ENCODE measurements around the gene TMOD1. TPM values are rescaled to one million over a fixed set of nuclear protein-coding genes. Genes with fewer than 3 reads are reported as not detected.

Gene TMOD1
- total RNA-seq, 1 donor from 2014 or later: 0.49 TPM

DNA sequence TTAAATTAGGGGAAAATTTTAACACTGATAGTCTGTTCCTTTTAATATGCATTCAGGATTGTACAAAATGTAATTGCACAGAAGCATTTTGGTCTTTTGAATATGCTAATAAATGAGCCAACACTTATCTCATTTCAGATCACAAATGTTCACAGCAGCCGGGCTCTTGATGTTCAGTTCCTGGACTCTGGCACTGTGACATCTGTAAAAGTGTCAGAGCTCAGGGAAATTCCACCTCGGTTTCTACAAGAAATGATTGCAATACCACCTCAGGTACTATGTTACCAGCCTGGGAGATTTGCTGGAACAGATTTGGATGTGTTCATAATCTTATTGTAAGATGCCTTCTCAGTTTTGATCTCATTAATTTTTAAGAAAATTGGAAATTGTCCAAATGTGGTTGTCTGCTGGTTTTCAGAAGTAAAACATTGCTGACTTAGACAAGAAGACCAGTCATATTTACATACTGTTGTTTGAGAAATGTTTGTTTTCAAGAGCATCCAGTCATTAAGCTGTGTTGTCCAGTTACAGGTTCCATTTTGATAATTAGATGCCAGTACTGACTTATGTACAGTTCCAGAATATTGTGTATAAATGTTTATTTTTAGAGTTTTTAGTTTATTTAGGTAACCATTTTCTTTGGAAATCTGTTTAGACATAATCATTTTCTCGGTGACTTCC is 23.0 kb upstream of the TMOD1 start:
- Mint-ChIP-seq H3K9me3 (no peaks in the 10 kb centered on the region), H3K4me1 (no peaks in the 10 kb centered on the region), H3K27me3 (ENCODE audit: low read depth) (no peaks in the 10 kb centered on the region)

DNA sequence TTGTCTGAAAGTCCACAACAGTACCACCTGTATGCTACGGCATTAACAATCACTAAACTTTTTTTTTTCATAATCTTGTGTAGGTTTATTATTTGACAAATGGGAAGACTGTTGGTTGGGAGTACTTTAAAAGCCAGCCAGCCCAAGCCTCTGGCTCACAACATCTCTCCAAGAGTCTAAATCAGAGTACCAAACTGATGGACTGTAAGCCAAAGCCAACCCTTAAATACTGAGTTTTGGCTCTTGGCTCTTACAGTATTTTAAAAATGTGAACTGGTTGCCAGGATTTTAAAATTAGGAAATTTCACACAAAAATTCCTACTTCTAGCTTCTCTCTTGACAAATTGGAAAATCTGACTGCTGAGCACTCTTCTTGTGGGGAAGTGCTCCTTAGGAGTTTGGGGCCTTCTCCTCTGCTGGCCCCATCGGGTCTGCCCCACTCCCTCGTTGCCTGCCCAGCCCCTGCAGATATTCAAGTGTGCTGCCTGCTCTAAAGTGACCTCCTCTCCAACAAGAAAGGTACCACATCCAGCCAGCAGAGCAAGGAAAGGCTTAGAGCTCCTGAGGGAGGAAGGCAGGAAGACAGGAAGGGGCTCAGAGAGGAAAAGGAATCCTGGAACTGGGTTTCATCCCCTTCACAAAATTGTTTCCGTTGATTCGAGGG is 21.8 kb upstream of the TMOD1 start:
- Mint-ChIP-seq H3K27ac (no peak overlapping the region), H3K4me1 (no peaks in the 10 kb centered on the region), H3K36me3 (peaks cover 14% of the 10 kb centered on the region), H3K4me3 (no peak overlapping the region), H3K27me3 (ENCODE audit: low read depth) (no peaks in the 10 kb centered on the region), H3K9me3 (no peaks in the 10 kb centered on the region)
- no peak for DNase-seq (ENCODE audit: low spot score in 2 of 2, unreplicated experiment in 2 of 2)
- TF ChIP-seq, protein P1, sequence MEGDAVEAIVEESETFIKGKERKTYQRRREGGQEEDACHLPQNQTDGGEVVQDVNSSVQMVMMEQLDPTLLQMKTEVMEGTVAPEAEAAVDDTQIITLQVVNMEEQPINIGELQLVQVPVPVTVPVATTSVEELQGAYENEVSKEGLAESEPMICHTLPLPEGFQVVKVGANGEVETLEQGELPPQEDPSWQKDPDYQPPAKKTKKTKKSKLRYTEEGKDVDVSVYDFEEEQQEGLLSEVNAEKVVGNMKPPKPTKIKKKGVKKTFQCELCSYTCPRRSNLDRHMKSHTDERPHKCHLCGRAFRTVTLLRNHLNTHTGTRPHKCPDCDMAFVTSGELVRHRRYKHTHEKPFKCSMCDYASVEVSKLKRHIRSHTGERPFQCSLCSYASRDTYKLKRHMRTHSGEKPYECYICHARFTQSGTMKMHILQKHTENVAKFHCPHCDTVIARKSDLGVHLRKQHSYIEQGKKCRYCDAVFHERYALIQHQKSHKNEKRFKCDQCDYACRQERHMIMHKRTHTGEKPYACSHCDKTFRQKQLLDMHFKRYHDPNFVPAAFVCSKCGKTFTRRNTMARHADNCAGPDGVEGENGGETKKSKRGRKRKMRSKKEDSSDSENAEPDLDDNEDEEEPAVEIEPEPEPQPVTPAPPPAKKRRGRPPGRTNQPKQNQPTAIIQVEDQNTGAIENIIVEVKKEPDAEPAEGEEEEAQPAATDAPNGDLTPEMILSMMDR (IDR thresholded peaks at IDR 0.05; ENCODE audit: unreplicated experiment): no peak

More for the DNA sequence above, 23.0 kb upstream of the TMOD1 start:
- no peak overlapping the region for H3K4me3 Mint-ChIP-seq
- no peak overlapping the region for H3K27ac Mint-ChIP-seq
- DNase-seq (ENCODE audit: low spot score in 2 of 2, unreplicated experiment in 2 of 2): no peak
- H3K36me3 Mint-ChIP-seq: peaks cover 14% of the 10 kb centered on the region
- TF ChIP-seq, protein P1 (IDR thresholded peaks at IDR 0.05; ENCODE audit: unreplicated experiment): no peak

DNA sequence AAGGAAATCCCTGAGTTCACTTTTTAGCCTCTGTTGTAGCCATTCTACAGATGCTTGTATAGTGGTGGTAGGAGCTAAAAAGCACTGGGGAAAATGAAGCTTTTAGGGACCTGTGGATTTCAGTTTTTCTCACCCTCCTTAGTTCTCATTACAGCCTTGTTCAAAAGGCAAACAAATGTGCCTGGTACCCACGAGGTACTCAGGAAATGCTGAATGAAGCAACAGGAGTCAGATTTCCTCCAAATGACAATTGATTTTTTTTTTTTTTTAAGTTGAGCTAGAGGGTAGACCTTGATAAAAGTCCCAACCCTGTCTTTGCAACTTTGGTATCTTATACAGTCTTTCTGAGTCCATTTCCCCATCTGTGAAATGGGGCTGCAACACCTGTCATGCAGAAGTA is 21.3 kb upstream of the TMOD1 start:
- no peak overlapping the region for H3K27ac Mint-ChIP-seq
- no peaks in the 10 kb centered on the region for H3K4me1 Mint-ChIP-seq
- TF ChIP-seq, protein P1 (IDR thresholded peaks at IDR 0.05; ENCODE audit: unreplicated experiment): no peak
- H3K9me3 Mint-ChIP-seq: no peaks in the 10 kb centered on the region
- H3K4me3 Mint-ChIP-seq: no peak overlapping the region
- no peak for DNase-seq (ENCODE audit: low spot score in 2 of 2, unreplicated experiment in 2 of 2)
- H3K27me3 Mint-ChIP-seq (ENCODE audit: low read depth): no peaks in the 10 kb centered on the region
- H3K36me3 Mint-ChIP-seq: peaks cover 13% of the 10 kb centered on the region

DNA sequence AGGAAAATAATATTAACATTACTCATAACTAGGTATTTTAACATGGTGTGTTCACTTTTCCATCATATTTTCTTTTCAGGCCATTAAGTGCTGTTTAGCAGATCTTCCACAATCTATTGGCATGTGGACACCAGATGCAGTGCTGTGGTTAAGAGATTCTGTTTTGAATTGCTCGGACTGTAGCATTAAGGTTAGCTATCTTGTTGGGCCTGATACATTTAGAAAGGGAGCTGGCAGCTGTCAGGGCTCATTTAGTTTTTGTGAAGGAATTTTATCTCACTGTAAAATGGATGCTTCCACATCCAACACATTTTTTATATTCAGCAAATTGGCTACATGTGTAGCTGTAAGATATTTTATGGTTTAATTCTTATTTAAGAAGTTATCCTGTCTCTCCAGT is 20.7 kb upstream of the TMOD1 start:
- peaks cover 13% of the 10 kb centered on the region for H3K36me3 Mint-ChIP-seq
- no peak overlapping the region for H3K4me3 Mint-ChIP-seq
- no peak overlapping the region for H3K27ac Mint-ChIP-seq
- TF ChIP-seq, protein P1 (IDR thresholded peaks at IDR 0.05; ENCODE audit: unreplicated experiment): no peak
- H3K4me1 Mint-ChIP-seq: no peaks in the 10 kb centered on the region
- H3K27me3 Mint-ChIP-seq (ENCODE audit: low read depth): no peaks in the 10 kb centered on the region
- DNase-seq (ENCODE audit: low spot score in 2 of 2, unreplicated experiment in 2 of 2): no peak
- no peaks in the 10 kb centered on the region for H3K9me3 Mint-ChIP-seq

DNA sequence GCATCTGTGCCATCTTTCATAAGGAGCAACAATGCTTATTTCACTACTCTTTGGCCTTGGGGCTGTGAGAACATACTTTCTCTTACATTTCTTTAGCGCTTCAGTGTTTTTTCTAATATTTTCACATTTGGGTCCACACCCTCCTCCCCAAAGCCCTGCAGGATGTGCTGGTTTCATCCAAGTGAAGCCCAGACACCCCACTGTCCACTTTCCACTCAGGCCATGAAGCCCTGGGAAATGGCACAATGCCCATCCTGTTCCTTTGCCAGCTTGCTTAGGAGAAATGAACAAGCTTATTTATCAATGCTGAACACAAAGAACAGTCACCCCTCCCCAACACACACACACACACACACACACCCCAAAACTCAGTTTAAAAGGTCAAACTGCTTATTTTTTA is 17.3 kb upstream of the TMOD1 start:
- TF ChIP-seq, protein P1 (IDR thresholded peaks at IDR 0.05; ENCODE audit: unreplicated experiment): no peak
- H3K27me3 Mint-ChIP-seq (ENCODE audit: low read depth): peaks cover 2% of the 10 kb centered on the region
- H3K9me3 Mint-ChIP-seq: peaks cover 19% of the 10 kb centered on the region
- peaks cover 28% of the 10 kb centered on the region for H3K36me3 Mint-ChIP-seq
- no peaks in the 10 kb centered on the region for H3K4me1 Mint-ChIP-seq
- no peak overlapping the region for H3K4me3 Mint-ChIP-seq
- no peak for DNase-seq (ENCODE audit: low spot score in 2 of 2, unreplicated experiment in 2 of 2)
- H3K27ac Mint-ChIP-seq: no peak overlapping the region
